ENCODE measurements around the gene RAD51C.
"Not testable (repeated sequence)": the region's sequence is repeated elsewhere in the genome, so short reads cannot be mapped to it uniquely, and the experiment has no call there.

RAD51C gene

DNA sequence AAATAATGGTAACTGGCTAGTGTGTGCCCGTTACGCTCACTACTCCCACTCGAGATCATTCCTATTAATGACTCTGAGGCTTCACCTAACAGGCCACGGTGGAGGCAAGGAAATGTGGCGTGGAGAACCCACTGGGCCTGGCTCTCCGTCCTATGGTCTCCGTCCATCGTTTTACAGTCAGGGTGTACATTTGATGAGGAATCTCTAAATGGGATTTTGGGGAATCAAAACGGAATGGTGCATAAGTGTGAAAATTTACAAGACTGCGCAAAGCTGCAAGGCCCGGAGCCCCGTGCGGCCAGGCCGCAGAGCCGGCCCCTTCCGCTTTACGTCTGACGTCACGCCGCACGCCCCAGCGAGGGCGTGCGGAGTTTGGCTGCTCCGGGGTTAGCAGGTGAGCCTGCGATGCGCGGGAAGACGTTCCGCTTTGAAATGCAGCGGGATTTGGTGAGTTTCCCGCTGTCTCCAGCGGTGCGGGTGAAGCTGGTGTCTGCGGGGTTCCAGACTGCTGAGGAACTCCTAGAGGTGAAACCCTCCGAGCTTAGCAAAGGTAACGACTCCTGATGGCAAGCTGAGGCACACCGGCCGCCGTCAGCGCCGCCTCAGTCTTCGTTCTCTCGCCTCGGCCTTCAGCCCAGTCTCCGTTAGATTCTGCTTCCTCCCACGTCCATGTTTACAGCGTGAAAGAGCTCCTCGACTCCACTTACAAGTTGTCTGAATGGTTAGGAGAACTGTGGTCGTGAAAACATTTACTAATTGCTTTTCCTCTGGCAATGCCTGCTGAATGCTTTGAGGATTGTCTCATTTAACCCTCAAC, at the start of gene RAD51C:
Gene RAD51C (plus strand): TSS at position 364 of the 817 bp plus-strand sequence. CDS start 42 bp downstream, at position 406.
- in situ Hi-C loops (cut with MboI; ENCODE audit: low pct_unique_long_range_greater_than_20kb, low sequenced_read_pairs, unreplicated experiment): no loop called here
- peak; percentile 88 for DNase-seq (ENCODE audit: low spot score)
- TF ChIP-seq, protein P1, sequence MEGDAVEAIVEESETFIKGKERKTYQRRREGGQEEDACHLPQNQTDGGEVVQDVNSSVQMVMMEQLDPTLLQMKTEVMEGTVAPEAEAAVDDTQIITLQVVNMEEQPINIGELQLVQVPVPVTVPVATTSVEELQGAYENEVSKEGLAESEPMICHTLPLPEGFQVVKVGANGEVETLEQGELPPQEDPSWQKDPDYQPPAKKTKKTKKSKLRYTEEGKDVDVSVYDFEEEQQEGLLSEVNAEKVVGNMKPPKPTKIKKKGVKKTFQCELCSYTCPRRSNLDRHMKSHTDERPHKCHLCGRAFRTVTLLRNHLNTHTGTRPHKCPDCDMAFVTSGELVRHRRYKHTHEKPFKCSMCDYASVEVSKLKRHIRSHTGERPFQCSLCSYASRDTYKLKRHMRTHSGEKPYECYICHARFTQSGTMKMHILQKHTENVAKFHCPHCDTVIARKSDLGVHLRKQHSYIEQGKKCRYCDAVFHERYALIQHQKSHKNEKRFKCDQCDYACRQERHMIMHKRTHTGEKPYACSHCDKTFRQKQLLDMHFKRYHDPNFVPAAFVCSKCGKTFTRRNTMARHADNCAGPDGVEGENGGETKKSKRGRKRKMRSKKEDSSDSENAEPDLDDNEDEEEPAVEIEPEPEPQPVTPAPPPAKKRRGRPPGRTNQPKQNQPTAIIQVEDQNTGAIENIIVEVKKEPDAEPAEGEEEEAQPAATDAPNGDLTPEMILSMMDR (IDR thresholded peaks at IDR 0.05; ENCODE audit: extremely low read depth, insufficient read depth, missing control alignments): no peak

DNA sequence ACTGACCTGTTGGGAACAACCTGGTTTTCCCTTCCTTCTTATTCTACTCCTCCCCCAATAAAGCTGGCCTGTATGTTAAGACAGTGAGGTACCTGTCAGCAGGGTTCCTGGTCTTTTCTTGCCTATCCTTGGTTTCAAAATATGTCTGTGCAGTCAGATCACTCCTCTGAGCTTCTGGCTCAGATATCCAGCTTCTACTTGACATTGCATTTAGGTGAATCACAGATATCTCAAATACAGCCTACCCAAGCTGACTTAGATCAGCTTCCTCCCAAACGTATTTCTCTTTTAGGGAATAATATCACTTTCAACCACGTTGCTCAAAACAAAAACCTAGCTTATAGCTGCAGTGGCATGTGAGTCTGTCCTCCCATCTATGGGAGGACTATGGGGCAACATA, 49.3 kb upstream of the RAD51C start:
- TF ChIP-seq, protein P1 (IDR thresholded peaks at IDR 0.05; ENCODE audit: extremely low read depth, insufficient read depth, missing control alignments): no peak
- in situ Hi-C loops (cut with MboI; ENCODE audit: low pct_unique_long_range_greater_than_20kb, low sequenced_read_pairs, unreplicated experiment): no loop called here
- no peak for DNase-seq (ENCODE audit: low spot score)

DNA sequence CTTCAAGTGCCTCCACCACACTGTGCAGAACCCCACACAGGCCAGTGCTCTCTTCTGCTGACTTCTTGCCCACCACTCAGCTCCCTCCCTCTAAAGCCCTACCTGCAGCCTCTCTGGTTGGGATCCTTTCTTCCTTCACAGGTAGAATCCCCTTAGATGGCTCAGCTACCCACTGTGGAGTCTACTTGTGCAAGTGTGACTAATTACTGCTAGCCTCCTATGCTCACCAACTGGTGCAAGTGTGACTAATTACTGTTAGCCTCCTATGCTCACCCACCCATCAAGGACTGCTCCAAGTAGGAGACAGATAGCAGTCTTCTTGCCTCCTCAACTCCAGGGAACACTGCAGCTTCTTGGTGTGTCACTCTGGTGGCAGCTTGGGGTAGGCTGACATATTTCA, 44.2 kb upstream of the RAD51C start:
- in situ Hi-C loops (cut with MboI; ENCODE audit: low pct_unique_long_range_greater_than_20kb, low sequenced_read_pairs, unreplicated experiment): no loop called here
- no peak for DNase-seq (ENCODE audit: low spot score)
- TF ChIP-seq, protein P1 (IDR thresholded peaks at IDR 0.05; ENCODE audit: extremely low read depth, insufficient read depth, missing control alignments): no peak

DNA sequence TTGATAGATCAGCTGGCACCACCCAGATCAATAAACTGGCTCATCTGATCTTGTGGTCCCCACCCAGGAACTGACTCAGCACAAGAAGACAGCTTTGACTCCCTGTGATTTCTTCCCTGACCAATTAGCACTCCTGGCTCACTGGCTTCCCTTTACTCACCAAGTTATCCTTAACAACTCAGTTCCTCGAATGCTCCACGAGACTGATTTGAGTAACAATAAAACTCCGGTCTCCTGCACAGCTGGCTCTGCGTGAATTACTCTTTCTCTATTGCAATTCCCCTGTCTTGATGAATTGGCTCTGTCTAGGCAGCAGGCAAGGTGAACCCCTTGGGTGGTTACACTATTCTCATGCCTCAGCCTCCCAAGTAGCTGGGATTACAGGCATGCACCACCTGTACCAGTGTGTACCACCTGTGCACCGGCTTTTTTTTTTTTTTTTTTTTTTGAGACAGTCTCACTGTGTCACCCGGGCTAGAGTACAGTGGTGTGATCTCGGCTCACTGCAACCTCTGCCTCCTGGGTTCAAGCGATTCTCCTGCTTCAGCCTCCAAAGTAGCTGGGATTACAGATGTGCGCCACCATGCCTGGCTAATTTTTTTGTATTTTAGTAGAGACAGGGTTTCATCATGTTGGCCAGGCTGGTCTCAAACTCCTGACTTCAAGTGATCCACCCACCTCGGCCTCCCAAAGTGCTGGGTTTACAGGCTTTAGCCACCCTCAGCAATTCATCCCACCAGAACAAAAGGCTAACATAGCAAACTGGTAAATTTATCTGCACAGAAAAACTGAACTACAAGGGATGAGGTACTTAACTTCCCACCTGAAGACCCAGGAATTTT, 34.2 kb upstream of the RAD51C start:
- in situ Hi-C loops (cut with MboI; ENCODE audit: low pct_unique_long_range_greater_than_20kb, low sequenced_read_pairs, unreplicated experiment); DNase-seq (ENCODE audit: low spot score): not testable (repeated sequence)

DNA sequence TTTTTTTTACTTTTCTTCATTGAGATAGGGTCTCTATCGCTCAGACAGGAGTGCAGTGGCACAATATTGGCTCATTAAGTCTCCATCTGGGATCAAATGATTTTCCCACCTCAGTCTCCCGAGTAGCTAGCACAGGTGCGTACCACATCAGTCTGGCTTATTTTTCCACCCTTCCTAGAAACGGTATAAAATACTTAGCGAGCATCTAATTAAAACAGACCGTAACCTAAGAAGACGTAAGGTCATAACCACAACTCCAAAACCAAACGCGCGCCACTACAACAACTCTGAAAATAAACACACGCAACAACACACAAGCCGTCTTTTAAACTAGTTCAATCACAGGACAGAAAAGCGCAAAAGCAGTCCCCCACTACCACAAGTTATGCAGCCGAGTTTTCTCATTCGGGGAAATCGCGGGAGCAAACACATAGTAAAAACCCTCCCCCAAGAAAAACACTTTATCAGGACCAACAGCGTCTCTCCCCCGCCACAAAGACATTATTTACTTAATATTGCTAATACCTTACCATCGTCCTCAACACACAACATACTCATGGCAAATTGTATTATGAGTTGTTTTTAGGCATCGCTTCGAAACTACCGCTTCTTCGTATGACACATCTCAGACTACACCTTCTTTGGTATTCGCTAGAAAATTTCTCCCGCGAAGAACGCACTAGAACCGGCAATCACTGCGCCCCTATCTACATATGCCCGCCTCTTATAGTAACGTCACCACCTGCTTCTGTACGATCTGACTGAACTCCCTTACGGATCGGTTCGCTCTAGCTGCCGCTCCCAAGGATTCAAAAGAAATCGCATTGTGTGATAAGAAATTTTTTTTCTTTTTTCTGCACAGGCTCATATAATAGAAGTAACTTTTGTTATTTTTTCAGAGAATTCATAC, 33.3 kb upstream of the RAD51C start:
- DNase-seq (ENCODE audit: low spot score): peak; percentile 89
- TF ChIP-seq, protein P1 (IDR thresholded peaks at IDR 0.05; ENCODE audit: extremely low read depth, insufficient read depth, missing control alignments): no peak
- in situ Hi-C loops (cut with MboI; ENCODE audit: low pct_unique_long_range_greater_than_20kb, low sequenced_read_pairs, unreplicated experiment): no loop called here

DNA sequence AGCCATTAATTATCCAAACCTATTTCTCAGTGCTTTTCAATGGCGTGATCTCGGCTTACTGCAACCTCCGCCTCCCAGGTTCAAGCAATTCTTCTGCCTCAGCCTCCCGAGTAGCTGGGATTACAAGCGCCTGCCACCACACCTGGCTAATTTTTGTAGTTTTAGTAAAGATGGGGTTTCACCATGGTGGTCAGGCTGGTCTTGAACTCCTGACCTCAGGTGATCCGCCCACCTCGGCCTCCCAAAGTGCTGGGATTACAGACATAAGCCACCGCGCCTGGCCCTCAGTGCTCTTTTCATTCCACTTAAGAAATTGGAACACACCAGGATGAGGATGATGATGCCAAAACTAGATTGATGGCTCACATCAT, 32.7 kb upstream of the RAD51C start:
- in situ Hi-C loops (cut with MboI; ENCODE audit: low pct_unique_long_range_greater_than_20kb, low sequenced_read_pairs, unreplicated experiment); DNase-seq (ENCODE audit: low spot score): not testable (repeated sequence)

DNA sequence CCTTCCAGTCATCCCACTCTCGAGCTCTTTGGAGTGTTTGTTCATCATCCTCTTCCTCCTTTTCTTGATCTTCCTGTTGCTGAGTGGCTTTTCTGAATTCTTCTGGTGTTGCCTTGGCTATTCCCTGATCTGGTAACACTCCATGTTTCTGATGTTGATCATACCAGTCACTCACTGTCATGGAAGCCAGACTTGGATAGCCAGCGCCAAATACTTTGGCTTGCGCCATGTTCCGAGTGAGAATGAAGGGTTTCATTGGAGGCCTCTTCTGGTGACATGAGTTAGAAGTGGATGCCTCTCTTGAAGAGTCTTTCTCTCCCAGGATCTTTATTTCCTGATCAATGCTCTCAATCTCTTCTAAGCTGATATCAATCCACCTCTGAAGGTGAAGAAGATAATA, 31.8 kb upstream of the RAD51C start:
- in situ Hi-C loops (cut with MboI; ENCODE audit: low pct_unique_long_range_greater_than_20kb, low sequenced_read_pairs, unreplicated experiment): no loop called here
- no peak for DNase-seq (ENCODE audit: low spot score)
- TF ChIP-seq, protein P1 (IDR thresholded peaks at IDR 0.05; ENCODE audit: extremely low read depth, insufficient read depth, missing control alignments): no peak

All from GM13977 (cell line).